Motor neuron (in vitro differentiated cells): ENCODE measurements around the gene FRMPD4. TPM values are rescaled to one million over a fixed set of nuclear protein-coding genes. Genes with fewer than 3 reads are reported as not detected.
"Not testable (repeated sequence)": the region's sequence is repeated elsewhere in the genome, so short reads cannot be mapped to it uniquely, and the experiment has no call there.

Experiments
- ATAC-seq, 8 experiments: fragments of 200-7000 bp; cut with Tn5 transposase; replicated peaks in 6 of 8; 2 replicates each; pipeline ENCODE4 v1.8.0; 2021; ENCODE audit warnings: mild to moderate bottlenecking in 8 of 8, moderate library complexity in 8 of 8
- H3K27ac ChIP-seq, 2 donors: fragments of 250-450 bp; sonication (Bioruptor Pico); 2 replicates each; pipeline ENCODE4 v1.9.0; 2021; ENCODE audit warnings: antibody characterized with exemption in 2 of 2, mild to moderate bottlenecking in 2 of 2, moderate library complexity in 1 of 2
- H3K4me1 ChIP-seq, 2 donors: fragments of 250-450 bp; sonication (Bioruptor Pico); replicated peaks in 1 of 2; 2 replicates each; pipeline ENCODE4 v1.6.1; 2021; ENCODE audit warnings: antibody characterized with exemption in 2 of 2, mild to moderate bottlenecking in 2 of 2, moderate library complexity in 1 of 2
- H3K4me3 ChIP-seq, 5 donors: fragments of 250-450 bp; sonication (Bioruptor Pico); 2 replicates each; pipeline ENCODE4 v1.9.0; 2021; ENCODE audit warnings: antibody characterized with exemption in 5 of 5, mild to moderate bottlenecking in 5 of 5, moderate library complexity in 4 of 5
- WGBS, 10 experiments: fragments of 450-650 bp; shearing (Covaris generic); methylation state at CpG; one replicate each; pipeline ENCODE4 v1.0.0; 2022; 5-methylcytosine and 5-hydroxymethylcytosine counted together
- in situ Hi-C, 9 experiments: fragments of 400-800 bp; cut with MboI; loops; one replicate each; pipeline ENCODE4 v1.15.0; 2021; ENCODE audit warnings: low sequenced_read_pairs in 9 of 9, low pct_unique_long_range_greater_than_20kb in 2 of 9; ENCODE audit not compliant: unreplicated experiment in 9 of 9
- total RNA-seq, 8 experiments: library from RNA; unstranded; fragments of 300-600 nt; gene quantifications; 2 replicates each; pipeline versions ENCODE4 v1.2.3 to v1.2.4, GENCODE V29; 2022

FRMPD4 gene
- total RNA-seq, 8 experiments from 2014 or later = 0.07 to 5.3 (median 2.3) TPM; not detected in 2

- Histone ChIP-seq H3K4me1 (no peaks in the 10 kb centered on the region), H3K4me3 (no peak overlapping the region), H3K27ac (no peak overlapping the region)
- in situ Hi-C loops = no loop called here
- no peak for ATAC-seq
- 0 to 100% (median 68%) methylated on average over 1 to 2 of the region's 2 CpGs; no CpG with 5 or more reads in 5 of the 10 experiments for WGBS, 10 experiments
Observed at GRCh38 chrX:12488771-12489170, 350.5 kb downstream of the FRMPD4 start.

- H3K4me1 ChIP-seq = no peaks in the 10 kb centered on the region
- H3K27ac ChIP-seq = no peak overlapping the region
- in situ Hi-C loops = no loop called here
- no peak overlapping the region for H3K4me3 ChIP-seq
- WGBS, 10 experiments = 0 to 100% (median 29%) methylated on average over 1 to 2 of the region's 3 CpGs; no CpG with 5 or more reads in 5 of the 10 experiments
- no peak for ATAC-seq
Observed at GRCh38 chrX:12489341-12489740, 351.1 kb downstream of the FRMPD4 start.

- in situ Hi-C loops = no loop called here
- Histone ChIP-seq H3K27ac (no peak overlapping the region), H3K4me1 (no peaks in the 10 kb centered on the region), H3K4me3 (no peak overlapping the region)
- no peak for ATAC-seq
- WGBS, 10 experiments = 0 to 90% (median 57%) methylated on average over 1 to 8 of the region's 11 CpGs; no CpG with 5 or more reads in 5 of the 10 experiments
Observed at GRCh38 chrX:12494400-12495138, 356.3 kb downstream of the FRMPD4 start.

- ATAC-seq = no peak
Observed at GRCh38 chrX:12496343-12496742, 358.1 kb downstream of the FRMPD4 start.

GRCh38 chrX:12497832-12498591 lies 359.7 kb downstream of the FRMPD4 start:
- 17 to 90% (median 35%) methylated on average over 2 to 5 of the region's 8 CpGs; no CpG with 5 or more reads in 7 of the 10 experiments for WGBS, 10 experiments

More at GRCh38 chrX:12496343-12496742, 358.1 kb downstream of the FRMPD4 start:
- Histone ChIP-seq H3K4me3 (no peak overlapping the region), H3K27ac (no peak overlapping the region), H3K4me1 (no peaks in the 10 kb centered on the region)
- in situ Hi-C loops = no loop called here
- 10 to 100% (median 93%) methylated on average over 2 to 4 of the region's 4 CpGs; no CpG with 5 or more reads in 5 of the 10 experiments for WGBS, 10 experiments

GRCh38 chrX:12505127-12505526 lies 366.9 kb downstream of the FRMPD4 start:
- no peak overlapping the region for H3K4me3 ChIP-seq
- WGBS, 10 experiments = 0% methylated on average over 1 of the region's 3 CpGs; no CpG with 5 or more reads in 9 of the 10 experiments
- ATAC-seq = no peak
- H3K4me1 ChIP-seq = no peaks in the 10 kb centered on the region
- H3K27ac ChIP-seq = no peak overlapping the region
- in situ Hi-C loops = no loop called here

More at GRCh38 chrX:12497832-12498591, 359.7 kb downstream of the FRMPD4 start:
- in situ Hi-C loops = no loop called here
- no peak for ATAC-seq
- Histone ChIP-seq H3K4me1 (no peaks in the 10 kb centered on the region), H3K27ac (no peak overlapping the region), H3K4me3 (no peak overlapping the region)

GRCh38 chrX:12515384-12515783 lies 377.1 kb downstream of the FRMPD4 start:
- 0 to 100% (median 60%) methylated on average over 1 to 2 of the region's 2 CpGs; no CpG with 5 or more reads in 7 of the 10 experiments for WGBS, 10 experiments
- in situ Hi-C loops, H3K4me1 ChIP-seq, ATAC-seq, H3K4me3 ChIP-seq, H3K27ac ChIP-seq: not testable (repeated sequence)

- Histone ChIP-seq H3K4me1 (no peaks in the 10 kb centered on the region), H3K4me3 (no peak overlapping the region), H3K27ac (no peak overlapping the region)
- in situ Hi-C loops = no loop called here
- 0 to 80% (median 22%) methylated on average over 1 to 5 of the region's 5 CpGs; no CpG with 5 or more reads in 6 of the 10 experiments for WGBS, 10 experiments
- no peak for ATAC-seq
Observed at GRCh38 chrX:12526306-12526705, 388.0 kb downstream of the FRMPD4 start.

GRCh38 chrX:12538096-12538495 lies 399.8 kb downstream of the FRMPD4 start:
- H3K4me3 ChIP-seq, H3K27ac ChIP-seq, H3K4me1 ChIP-seq, ATAC-seq, in situ Hi-C loops: not testable (repeated sequence)
- WGBS, 10 experiments = 13 to 100% (median 88%) methylated on average over 2 to 3 of the region's 11 CpGs; no CpG with 5 or more reads in 6 of the 10 experiments

GRCh38 chrX:12542251-12542650 lies 404.0 kb downstream of the FRMPD4 start:
- H3K27ac ChIP-seq, in situ Hi-C loops, H3K4me3 ChIP-seq, ATAC-seq, H3K4me1 ChIP-seq: not testable (repeated sequence)
- no CpG with 5 or more reads among the region's 3 CpGs for WGBS, 10 experiments

- in situ Hi-C loops = no loop called here
- no peaks in the 10 kb centered on the region for H3K4me1 ChIP-seq
- no peak for ATAC-seq
- 0 to 63% (median 54%) methylated on average over 1 to 2 of the region's 3 CpGs; no CpG with 5 or more reads in 6 of the 10 experiments for WGBS, 10 experiments
- no peak overlapping the region for H3K4me3 ChIP-seq
- H3K27ac ChIP-seq = no peak overlapping the region
Observed at GRCh38 chrX:12548341-12548740, 410.1 kb downstream of the FRMPD4 start.

- in situ Hi-C loops = no loop called here
- WGBS, 10 experiments = 0% methylated on average over 1 of the region's 1 CpG; no CpG with 5 or more reads in 9 of the 10 experiments
- Histone ChIP-seq H3K27ac (no peak overlapping the region), H3K4me1 (no peaks in the 10 kb centered on the region), H3K4me3 (no peak overlapping the region)
- no peak for ATAC-seq
Observed at GRCh38 chrX:12548746-12549145, 410.5 kb downstream of the FRMPD4 start.

GRCh38 chrX:12554206-12554605 lies 415.9 kb downstream of the FRMPD4 start:
- no peak for ATAC-seq
- in situ Hi-C loops = no loop called here
- no peaks in the 10 kb centered on the region for H3K4me1 ChIP-seq
- H3K27ac ChIP-seq = no peak overlapping the region
- no peak overlapping the region for H3K4me3 ChIP-seq
